WTC11 (cell line): Measurements from ENCODE around the gene LARP4B. TPM values are rescaled to one million over a fixed set of nuclear protein-coding genes. Genes with fewer than 3 reads are reported as not detected.

Experiments used
- ATAC-seq: fragments of 200-7000 bp; cut with Tn5 transposase; 2 replicates; pipeline ENCODE4 v1.10.0; 2021; ENCODE audit warnings: mild to moderate bottlenecking, moderate library complexity
- CTCF ChIA-PET: fragments of 300-600 bp; sonication (Branson Sonifier 250); formaldehyde crosslinking; loops from one replicate; lab custom pipeline; 2021; ENCODE audit warnings: antibody characterized with exemption; lab: Charles Lee
- POLR2A ChIA-PET: fragments of 350-600 bp; sonication (Branson Sonifier 250); formaldehyde crosslinking; loops from one replicate; lab custom pipeline; 2021; ENCODE audit warnings: antibody characterized with exemption; lab: Charles Lee
- DNase-seq: peaks from one replicate; pipeline ENCODE4 v3.0.0; 2021; ENCODE audit warnings: low spot score
- H3K27ac Mint-ChIP-seq: 2 replicates; pipeline ENCODE4 v1.8.0; 2021; ENCODE audit warnings: mixed read lengths
- H3K27me3 Mint-ChIP-seq: 2 replicates; pipeline ENCODE4 v1.8.0; 2021; ENCODE audit warnings: low read depth, mild to moderate bottlenecking, moderate library complexity, mixed read lengths
- H3K36me3 Mint-ChIP-seq: 2 replicates; pipeline ENCODE4 v1.8.0; 2021; ENCODE audit warnings: mixed read lengths
- H3K4me1 Mint-ChIP-seq: 2 replicates; pipeline ENCODE4 v1.8.0; 2022; ENCODE audit warnings: mixed read lengths
- H3K4me3 Mint-ChIP-seq: 2 replicates; pipeline ENCODE4 v1.8.0; 2021; ENCODE audit warnings: mild to moderate bottlenecking, moderate library complexity, mixed read lengths
- H3K9me3 Mint-ChIP-seq: 2 replicates; pipeline ENCODE4 v1.8.0; 2021; ENCODE audit warnings: mixed read lengths
- CREB1 ChIP-seq: sonication (generic); formaldehyde crosslinking; IDR thresholded peaks from 2 replicates; pipeline ENCODE4 v1.8.0; 2023; ENCODE audit warnings: mild to moderate bottlenecking, missing genetic modification reagents
- CREM ChIP-seq: sonication (generic); formaldehyde crosslinking; IDR thresholded peaks from 2 replicates; pipeline ENCODE4 v1.8.1; 2022; ENCODE audit warnings: mild to moderate bottlenecking, missing genetic modification reagents, moderate library complexity
- E2F5 ChIP-seq: sonication (generic); formaldehyde crosslinking; IDR thresholded peaks from 2 replicates; pipeline ENCODE4 v1.8.1; 2022; ENCODE audit warnings: mild to moderate bottlenecking, moderate library complexity, missing genetic modification reagents
- FOXK1 ChIP-seq: sonication (generic); formaldehyde crosslinking; IDR thresholded peaks from 2 replicates; pipeline ENCODE4 v1.8.0; 2022; ENCODE audit warnings: mild to moderate bottlenecking, moderate library complexity, missing genetic modification reagents
- FOXP1 ChIP-seq: sonication (generic); formaldehyde crosslinking; IDR thresholded peaks from 2 replicates; pipeline ENCODE4 v1.8.0; 2022; ENCODE audit warnings: missing genetic modification reagents, mild to moderate bottlenecking, moderate library complexity, borderline replicate concordance
- HMGXB4 ChIP-seq: sonication (generic); formaldehyde crosslinking; IDR thresholded peaks from 2 replicates; pipeline ENCODE4 v1.8.1; 2023; ENCODE audit warnings: mild to moderate bottlenecking, moderate library complexity, missing genetic modification reagents
- JAZF1 ChIP-seq: fragments of 250-450 bp; sonication (Bioruptor Pico); IDR thresholded peaks from 2 replicates; pipeline ENCODE4 v1.9.0; 2021; ENCODE audit warnings: moderate library complexity, mild to moderate bottlenecking, inconsistent platforms
- JUN ChIP-seq: sonication (generic); formaldehyde crosslinking; IDR thresholded peaks from 2 replicates; pipeline ENCODE4 v1.8.0; 2023; ENCODE audit warnings: mild to moderate bottlenecking, missing genetic modification reagents
- KAT7 ChIP-seq: sonication (generic); formaldehyde crosslinking; IDR thresholded peaks from 2 replicates; pipeline ENCODE4 v1.8.1; 2023; ENCODE audit warnings: missing genetic modification reagents, mild to moderate bottlenecking, borderline replicate concordance
- MAX ChIP-seq: sonication (generic); formaldehyde crosslinking; IDR thresholded peaks from 2 replicates; pipeline ENCODE4 v1.8.0; 2022; ENCODE audit warnings: mild to moderate bottlenecking, missing genetic modification reagents
- MXD4 ChIP-seq: fragments of 250-450 bp; sonication (Bioruptor Pico); IDR thresholded peaks from 2 replicates; pipeline ENCODE4 v1.8.0; 2021; ENCODE audit warnings: mild to moderate bottlenecking, moderate library complexity, borderline replicate concordance
- MYBL2 ChIP-seq: sonication (generic); formaldehyde crosslinking; IDR thresholded peaks from 2 replicates; pipeline ENCODE4 v1.8.1; 2023; ENCODE audit warnings: mild to moderate bottlenecking, moderate library complexity, missing genetic modification reagents
- NFYB ChIP-seq: sonication (generic); formaldehyde crosslinking; conservative IDR thresholded peaks from 2 replicates; pipeline ENCODE4 v1.8.0; 2022; ENCODE audit warnings: low read depth, missing genetic modification reagents
- NR3C1 ChIP-seq: sonication (generic); formaldehyde crosslinking; conservative IDR thresholded peaks from 2 replicates; pipeline ENCODE4 v1.8.1; 2023; ENCODE audit warnings: low read depth, mild to moderate bottlenecking, missing genetic modification reagents
- RORB ChIP-seq: fragments of 250-450 bp; sonication (Bioruptor Pico); IDR thresholded peaks from 2 replicates; pipeline ENCODE4 v1.9.0; 2021; ENCODE audit warnings: mild to moderate bottlenecking
- SMAD3 ChIP-seq: sonication (generic); formaldehyde crosslinking; IDR thresholded peaks from 2 replicates; pipeline ENCODE4 v1.8.0; 2022; ENCODE audit warnings: missing genetic modification reagents, mild to moderate bottlenecking, borderline replicate concordance
- TP53 ChIP-seq: sonication (generic); formaldehyde crosslinking; IDR thresholded peaks from 2 replicates; pipeline ENCODE4 v1.8.1; 2023; ENCODE audit warnings: mild to moderate bottlenecking, missing genetic modification reagents
- USF1 ChIP-seq: sonication (generic); formaldehyde crosslinking; IDR thresholded peaks from 2 replicates; pipeline ENCODE4 v1.8.0; 2022; ENCODE audit warnings: mild to moderate bottlenecking, missing genetic modification reagents
- ZNF317 ChIP-seq: sonication (generic); formaldehyde crosslinking; IDR thresholded peaks from 2 replicates; pipeline ENCODE4 v1.8.1; 2023; ENCODE audit warnings: low read depth, mild to moderate bottlenecking, moderate library complexity, missing genetic modification reagents, borderline replicate concordance
- total RNA-seq: library from RNA; stranded (reverse); gene quantifications from 3 replicates; pipeline ENCODE4 v1.2.3, GENCODE V29; 2021
- TF ChIP-seq, protein P1 (sequence below): sonication (generic); formaldehyde crosslinking; conservative IDR thresholded peaks from 2 replicates; pipeline ENCODE4 v1.8.1; 2023; ENCODE audit warnings: mild to moderate bottlenecking, low read depth, missing genetic modification reagents, moderate library complexity

LARP4B gene
- total RNA-seq, 1 experiment from 2014 or later = 87.1 TPM

DNA sequence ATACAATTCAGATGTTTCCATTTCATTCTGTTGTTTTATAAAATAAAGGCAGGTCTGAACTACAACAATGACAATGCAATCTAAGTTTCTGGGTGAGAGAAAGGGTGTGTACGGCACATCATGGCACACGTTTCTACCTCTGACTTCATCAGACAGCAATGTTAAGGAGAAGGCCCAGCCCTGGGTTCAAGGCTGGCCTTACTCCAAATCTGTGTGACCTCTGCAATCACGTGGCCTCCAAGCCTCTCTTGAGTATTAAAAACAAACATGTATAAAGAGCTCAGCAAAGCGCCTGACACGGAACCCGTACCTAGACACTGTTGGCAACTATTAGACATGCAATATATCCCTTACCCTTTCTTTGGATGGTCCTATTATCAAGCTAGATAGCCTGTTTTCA, 114.1 kb downstream of the LARP4B start:
- H3K27me3 Mint-ChIP-seq = no peaks in the 10 kb centered on the region
- ChIA-PET POLR2A (no interaction called here), CTCF (interaction anchor here (0.5 kb wide), 1 partner anchor 17 kb away, joined by 3 read pairs; no protein-coding TSS in a partner anchor)
- H3K36me3 Mint-ChIP-seq = peaks cover 78% of the 10 kb centered on the region
- TF ChIP-seq SMAD3 (no peak), ZNF317 (CRISPR knock-in tag) (no peak), RORB (no peak), NR3C1 (CRISPR knock-in tag) (no peak), JAZF1 (CRISPR knock-in tag) (no peak), NFYB (CRISPR knock-in tag) (no peak), CREM (no peak), TP53 (no peak), MYBL2 (CRISPR knock-in tag) (no peak), HMGXB4 (CRISPR knock-in tag) (no peak), E2F5 (CRISPR knock-in tag) (no peak), FOXK1 (CRISPR knock-in tag) (no peak), MXD4 (CRISPR knock-in tag) (no peak)
- TF ChIP-seq, protein P1, sequence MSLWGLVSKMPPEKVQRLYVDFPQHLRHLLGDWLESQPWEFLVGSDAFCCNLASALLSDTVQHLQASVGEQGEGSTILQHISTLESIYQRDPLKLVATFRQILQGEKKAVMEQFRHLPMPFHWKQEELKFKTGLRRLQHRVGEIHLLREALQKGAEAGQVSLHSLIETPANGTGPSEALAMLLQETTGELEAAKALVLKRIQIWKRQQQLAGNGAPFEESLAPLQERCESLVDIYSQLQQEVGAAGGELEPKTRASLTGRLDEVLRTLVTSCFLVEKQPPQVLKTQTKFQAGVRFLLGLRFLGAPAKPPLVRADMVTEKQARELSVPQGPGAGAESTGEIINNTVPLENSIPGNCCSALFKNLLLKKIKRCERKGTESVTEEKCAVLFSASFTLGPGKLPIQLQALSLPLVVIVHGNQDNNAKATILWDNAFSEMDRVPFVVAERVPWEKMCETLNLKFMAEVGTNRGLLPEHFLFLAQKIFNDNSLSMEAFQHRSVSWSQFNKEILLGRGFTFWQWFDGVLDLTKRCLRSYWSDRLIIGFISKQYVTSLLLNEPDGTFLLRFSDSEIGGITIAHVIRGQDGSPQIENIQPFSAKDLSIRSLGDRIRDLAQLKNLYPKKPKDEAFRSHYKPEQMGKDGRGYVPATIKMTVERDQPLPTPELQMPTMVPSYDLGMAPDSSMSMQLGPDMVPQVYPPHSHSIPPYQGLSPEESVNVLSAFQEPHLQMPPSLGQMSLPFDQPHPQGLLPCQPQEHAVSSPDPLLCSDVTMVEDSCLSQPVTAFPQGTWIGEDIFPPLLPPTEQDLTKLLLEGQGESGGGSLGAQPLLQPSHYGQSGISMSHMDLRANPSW = no peak
- H3K27ac Mint-ChIP-seq = no peak overlapping the region
- no peak overlapping the region for H3K4me3 Mint-ChIP-seq
- no peaks in the 10 kb centered on the region for H3K4me1 Mint-ChIP-seq
- ATAC-seq = no peak
- DNase-seq = no peak
- H3K9me3 Mint-ChIP-seq = no peaks in the 10 kb centered on the region

GRCh38 chr10:816958-817357, 114.5 kb downstream of the LARP4B start:
- H3K9me3 Mint-ChIP-seq = no peaks in the 10 kb centered on the region
- no peak for DNase-seq
- peaks cover 82% of the 10 kb centered on the region for H3K36me3 Mint-ChIP-seq
- no peaks in the 10 kb centered on the region for H3K4me1 Mint-ChIP-seq
- H3K27me3 Mint-ChIP-seq = no peaks in the 10 kb centered on the region
- ChIA-PET CTCF (interaction anchor here (0.5 kb wide), 1 partner anchor 18 kb away, joined by 3 read pairs; no protein-coding TSS in a partner anchor), POLR2A (no interaction called here)
- no peak overlapping the region for H3K4me3 Mint-ChIP-seq
- no peak for ATAC-seq
- TF ChIP-seq CREB1 (CRISPR knock-in tag) = no peak
- TF ChIP-seq FOXP1 (CRISPR knock-in tag) = no peak
- TF ChIP-seq KAT7 (CRISPR knock-in tag) = no peak
- TF ChIP-seq JUN = no peak
- no peak for TF ChIP-seq USF1
- no peak for TF ChIP-seq MAX (CRISPR knock-in tag)
- no peak overlapping the region for H3K27ac Mint-ChIP-seq
